HepG2 (cell line): ENCODE measurements around the gene OGFOD3. TPM values are rescaled to one million over a fixed set of nuclear protein-coding genes. Genes with fewer than 3 reads are reported as not detected.

Source experiments
- BORCS8-MEF2B ChIP-seq: sonication (generic); formaldehyde crosslinking; IDR thresholded peaks from 2 replicates; pipeline ENCODE4 v1.8.0; 2022; ENCODE audit warnings: mild to moderate bottlenecking, missing genetic modification reagents
- HNRNPUL1 ChIP-seq: fragments of 200-400 bp; formaldehyde crosslinking; IDR thresholded peaks from 2 replicates; pipeline ENCODE4 v1.6.1; 2017; ENCODE audit warnings: low read depth, mild to moderate bottlenecking, low read length, moderate library complexity
- JDP2 ChIP-seq: sonication (generic); formaldehyde crosslinking; IDR thresholded peaks from 2 replicates; pipeline ENCODE4 v1.8.1; 2022; ENCODE audit warnings: missing genetic modification reagents, borderline replicate concordance
- MAFG ChIP-seq: sonication (generic); formaldehyde crosslinking; IDR thresholded peaks from 2 replicates; pipeline ENCODE4 v1.5.1; 2020; ENCODE audit warnings: mild to moderate bottlenecking, missing genetic modification reagents
- NFYC ChIP-seq: IDR thresholded peaks from 2 replicates; pipeline ENCODE4 v1.6.1; 2016; ENCODE audit warnings: missing genetic modification reagents, missing compliant biosample characterization
- RBM22 ChIP-seq: fragments of 200-400 bp; formaldehyde crosslinking; optimal IDR thresholded peaks from 2 replicates; pipeline ENCODE3; 2017; ENCODE audit warnings: mild to moderate bottlenecking, low read length, moderate library complexity
- SIX1 ChIP-seq: sonication (generic); formaldehyde crosslinking; IDR thresholded peaks from 2 replicates; pipeline ENCODE4 v1.4.0; 2020; ENCODE audit warnings: missing genetic modification reagents, borderline replicate concordance
- TEAD3 ChIP-seq: optimal IDR thresholded peaks from 2 replicates; pipeline ENCODE3; 2016; ENCODE audit warnings: borderline replicate concordance
- ZKSCAN5 ChIP-seq: sonication (generic); formaldehyde crosslinking; IDR thresholded peaks from 2 replicates; pipeline ENCODE4 v1.5.1; 2020; ENCODE audit warnings: mild to moderate bottlenecking, missing genetic modification reagents
- ZNF12 ChIP-seq: sonication (generic); formaldehyde crosslinking; IDR thresholded peaks from 2 replicates; pipeline ENCODE4 v1.5.0; 2020; ENCODE audit warnings: missing genetic modification reagents
- ZNF432 ChIP-seq: sonication (generic); formaldehyde crosslinking; IDR thresholded peaks from 2 replicates; pipeline ENCODE4 v1.5.0; 2020; ENCODE audit warnings: missing genetic modification reagents, mild to moderate bottlenecking, borderline replicate concordance
- ZNF510 ChIP-seq: sonication (generic); formaldehyde crosslinking; IDR thresholded peaks from 2 replicates; pipeline ENCODE4 v1.4.0; 2020; ENCODE audit warnings: low read depth, mild to moderate bottlenecking, missing genetic modification reagents
- ZNF546 ChIP-seq: sonication (generic); formaldehyde crosslinking; conservative IDR thresholded peaks from 2 replicates; pipeline ENCODE4 v1.8.1; 2023; ENCODE audit warnings: mild to moderate bottlenecking, missing genetic modification reagents
- ZNF552 ChIP-seq: sonication (generic); formaldehyde crosslinking; IDR thresholded peaks from 2 replicates; pipeline ENCODE4 v1.9.0; 2022; ENCODE audit warnings: missing genetic modification reagents, mild to moderate bottlenecking, borderline replicate concordance
- ZNF619 ChIP-seq: sonication (generic); formaldehyde crosslinking; IDR thresholded peaks from 2 replicates; pipeline ENCODE4 v1.4.0; 2020; ENCODE audit warnings: mild to moderate bottlenecking, missing genetic modification reagents
- ZNF749 ChIP-seq: sonication (generic); formaldehyde crosslinking; IDR thresholded peaks from 2 replicates; pipeline ENCODE4 v1.8.0; 2022; ENCODE audit warnings: mild to moderate bottlenecking, missing genetic modification reagents, moderate library complexity, borderline replicate concordance
- polyA plus RNA-seq, 8 experiments: library from polyadenylated mRNA; depleted of rRNA in 3 of 8; stranded (reverse) in 7 of 8; unstranded in 1 of 8; fragments of >200 nt; fragmentation: Illumina TruSeq in 4 of 8; extraction: Trizol in 4 of 8; gene quantifications; 2 replicates each; pipeline versions ENCODE4 v1.2.1 to v1.2.3, GENCODE V29; 2011 to 2016; ENCODE audit warnings: low read depth in 4 of 8, missing spikeins in 1 of 8, mixed read lengths in 1 of 8; ENCODE audit not compliant: insufficient read depth in 1 of 8
- total RNA-seq, 5 experiments: library from RNA; depleted of rRNA; stranded (reverse); fragments of >200 nt; fragmentation: Illumina TruSeq; extraction: Trizol; gene quantifications; 2 replicates each; pipeline ENCODE4 v1.2.3, GENCODE V29; 2016; ENCODE audit warnings: low read depth in 1 of 5
- TF ChIP-seq, protein P1 (sequence below): sonication (generic); formaldehyde crosslinking; conservative IDR thresholded peaks from 2 replicates; pipeline ENCODE4 v1.4.0; 2020; ENCODE audit warnings: mild to moderate bottlenecking, missing genetic modification reagents, moderate library complexity
- TF ChIP-seq, protein P2 (sequence below): sonication (generic); formaldehyde crosslinking; conservative IDR thresholded peaks from 2 replicates; pipeline ENCODE4 v1.5.0; 2020; ENCODE audit warnings: missing genetic modification reagents
- TF ChIP-seq, protein P3 (sequence below): fragments of 450-650 bp; IDR thresholded peaks from 2 replicates; pipeline ENCODE4 v1.6.1; 2016
- TF ChIP-seq, protein P4 (sequence below): sonication (generic); formaldehyde crosslinking; conservative IDR thresholded peaks from 2 replicates; pipeline ENCODE4 v1.8.0; 2022; ENCODE audit warnings: mild to moderate bottlenecking, moderate library complexity, missing genetic modification reagents

The OGFOD3 gene
- total and polyA plus RNA-seq, 2 of the 13 experiments (the other 11 are each of a cell fraction or from before 2014, with no cell fraction given) = 40.0 to 42.1 TPM

- peak; percentile 89 for TF ChIP-seq ZNF552
- TF ChIP-seq TEAD3 (CRISPR knock-in tag) = peak; percentile 48
- TF ChIP-seq ZNF619 = peak; percentile 87
- TF ChIP-seq ZKSCAN5 = peak; percentile 60; the same call in 1 of the 2 replicates
- TF ChIP-seq BORCS8-MEF2B (CRISPR knock-in tag) = peak; percentile 98
- TF ChIP-seq, protein P1, sequence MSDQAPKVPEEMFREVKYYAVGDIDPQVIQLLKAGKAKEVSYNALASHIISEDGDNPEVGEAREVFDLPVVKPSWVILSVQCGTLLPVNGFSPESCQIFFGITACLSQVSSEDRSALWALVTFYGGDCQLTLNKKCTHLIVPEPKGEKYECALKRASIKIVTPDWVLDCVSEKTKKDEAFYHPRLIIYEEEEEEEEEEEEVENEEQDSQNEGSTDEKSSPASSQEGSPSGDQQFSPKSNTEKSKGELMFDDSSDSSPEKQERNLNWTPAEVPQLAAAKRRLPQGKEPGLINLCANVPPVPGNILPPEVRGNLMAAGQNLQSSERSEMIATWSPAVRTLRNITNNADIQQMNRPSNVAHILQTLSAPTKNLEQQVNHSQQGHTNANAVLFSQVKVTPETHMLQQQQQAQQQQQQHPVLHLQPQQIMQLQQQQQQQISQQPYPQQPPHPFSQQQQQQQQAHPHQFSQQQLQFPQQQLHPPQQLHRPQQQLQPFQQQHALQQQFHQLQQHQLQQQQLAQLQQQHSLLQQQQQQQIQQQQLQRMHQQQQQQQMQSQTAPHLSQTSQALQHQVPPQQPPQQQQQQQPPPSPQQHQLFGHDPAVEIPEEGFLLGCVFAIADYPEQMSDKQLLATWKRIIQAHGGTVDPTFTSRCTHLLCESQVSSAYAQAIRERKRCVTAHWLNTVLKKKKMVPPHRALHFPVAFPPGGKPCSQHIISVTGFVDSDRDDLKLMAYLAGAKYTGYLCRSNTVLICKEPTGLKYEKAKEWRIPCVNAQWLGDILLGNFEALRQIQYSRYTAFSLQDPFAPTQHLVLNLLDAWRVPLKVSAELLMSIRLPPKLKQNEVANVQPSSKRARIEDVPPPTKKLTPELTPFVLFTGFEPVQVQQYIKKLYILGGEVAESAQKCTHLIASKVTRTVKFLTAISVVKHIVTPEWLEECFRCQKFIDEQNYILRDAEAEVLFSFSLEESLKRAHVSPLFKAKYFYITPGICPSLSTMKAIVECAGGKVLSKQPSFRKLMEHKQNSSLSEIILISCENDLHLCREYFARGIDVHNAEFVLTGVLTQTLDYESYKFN (CRISPR knock-in tag) = peak; percentile 74
- TF ChIP-seq ZNF12 (CRISPR knock-in tag) = peak; percentile 71
- TF ChIP-seq HNRNPUL1 = no peak
- TF ChIP-seq, protein P2, sequence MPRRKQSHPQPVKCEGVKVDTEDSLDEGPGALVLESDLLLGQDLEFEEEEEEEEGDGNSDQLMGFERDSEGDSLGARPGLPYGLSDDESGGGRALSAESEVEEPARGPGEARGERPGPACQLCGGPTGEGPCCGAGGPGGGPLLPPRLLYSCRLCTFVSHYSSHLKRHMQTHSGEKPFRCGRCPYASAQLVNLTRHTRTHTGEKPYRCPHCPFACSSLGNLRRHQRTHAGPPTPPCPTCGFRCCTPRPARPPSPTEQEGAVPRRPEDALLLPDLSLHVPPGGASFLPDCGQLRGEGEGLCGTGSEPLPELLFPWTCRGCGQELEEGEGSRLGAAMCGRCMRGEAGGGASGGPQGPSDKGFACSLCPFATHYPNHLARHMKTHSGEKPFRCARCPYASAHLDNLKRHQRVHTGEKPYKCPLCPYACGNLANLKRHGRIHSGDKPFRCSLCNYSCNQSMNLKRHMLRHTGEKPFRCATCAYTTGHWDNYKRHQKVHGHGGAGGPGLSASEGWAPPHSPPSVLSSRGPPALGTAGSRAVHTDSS (CRISPR knock-in tag) = no peak
- TF ChIP-seq NFYC (CRISPR knock-in tag) = peak; percentile 20; the same call in 1 of the 2 replicates
- TF ChIP-seq ZNF432 (CRISPR knock-in tag) = no peak
- TF ChIP-seq, protein P3, sequence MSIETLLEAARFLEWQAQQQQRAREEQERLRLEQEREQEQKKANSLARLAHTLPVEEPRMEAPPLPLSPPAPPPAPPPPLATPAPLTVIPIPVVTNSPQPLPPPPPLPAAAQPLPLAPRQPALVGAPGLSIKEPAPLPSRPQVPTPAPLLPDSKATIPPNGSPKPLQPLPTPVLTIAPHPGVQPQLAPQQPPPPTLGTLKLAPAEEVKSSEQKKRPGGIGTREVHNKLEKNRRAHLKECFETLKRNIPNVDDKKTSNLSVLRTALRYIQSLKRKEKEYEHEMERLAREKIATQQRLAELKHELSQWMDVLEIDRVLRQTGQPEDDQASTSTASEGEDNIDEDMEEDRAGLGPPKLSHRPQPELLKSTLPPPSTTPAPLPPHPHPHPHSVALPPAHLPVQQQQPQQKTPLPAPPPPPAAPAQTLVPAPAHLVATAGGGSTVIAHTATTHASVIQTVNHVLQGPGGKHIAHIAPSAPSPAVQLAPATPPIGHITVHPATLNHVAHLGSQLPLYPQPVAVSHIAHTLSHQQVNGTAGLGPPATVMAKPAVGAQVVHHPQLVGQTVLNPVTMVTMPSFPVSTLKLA = no peak
- TF ChIP-seq MAFG (CRISPR knock-in tag) = no peak
- 0 out of 2 replicates have a peak, but pooled peaks have one; percentile 79 for TF ChIP-seq ZNF510 (CRISPR knock-in tag)
- no peak for TF ChIP-seq RBM22
- TF ChIP-seq, protein P4, sequence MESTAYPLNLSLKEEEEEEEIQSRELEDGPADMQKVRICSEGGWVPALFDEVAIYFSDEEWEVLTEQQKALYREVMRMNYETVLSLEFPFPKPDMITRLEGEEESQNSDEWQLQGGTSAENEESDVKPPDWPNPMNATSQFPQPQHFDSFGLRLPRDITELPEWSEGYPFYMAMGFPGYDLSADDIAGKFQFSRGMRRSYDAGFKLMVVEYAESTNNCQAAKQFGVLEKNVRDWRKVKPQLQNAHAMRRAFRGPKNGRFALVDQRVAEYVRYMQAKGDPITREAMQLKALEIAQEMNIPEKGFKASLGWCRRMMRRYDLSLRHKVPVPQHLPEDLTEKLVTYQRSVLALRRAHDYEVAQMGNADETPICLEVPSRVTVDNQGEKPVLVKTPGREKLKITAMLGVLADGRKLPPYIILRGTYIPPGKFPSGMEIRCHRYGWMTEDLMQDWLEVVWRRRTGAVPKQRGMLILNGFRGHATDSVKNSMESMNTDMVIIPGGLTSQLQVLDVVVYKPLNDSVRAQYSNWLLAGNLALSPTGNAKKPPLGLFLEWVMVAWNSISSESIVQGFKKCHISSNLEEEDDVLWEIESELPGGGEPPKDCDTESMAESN (CRISPR knock-in tag) = peak; percentile 73
- TF ChIP-seq ZNF749 (CRISPR knock-in tag) = peak; percentile 61; the same call in 1 of the 2 replicates
- TF ChIP-seq SIX1 = peak; percentile 73; the same call in 1 of the 2 replicates
- peak; percentile 93; the same call in 1 of the 2 replicates for TF ChIP-seq ZNF546 (CRISPR knock-in tag)
- no peak for TF ChIP-seq JDP2
Measured at GRCh38 chr17:82370471-82371332, 47.7 kb downstream of the OGFOD3 start (continued).
